Measurements from ENCODE around the gene NDUFS2. TPM values are rescaled to one million over a fixed set of nuclear protein-coding genes. Genes with fewer than 3 reads are reported as not detected.

Gene NDUFS2
- total and polyA plus RNA-seq, 9 of the 15 experiments (the other 6 are each of a cell fraction or from before 2014, with no cell fraction given), result 70.0 to 176 (median 141) TPM

GRCh38 chr1:161164901-161165610 is 37.1 kb upstream of the NDUFS2 start:
- DNase-seq (ENCODE audit: extremely low read depth in 1 of 4, low spot score in 3 of 4), result no peak
- intact Hi-C loops (cut with micrococcal nuclease), result loop anchor here (5.0 kb wide), 1 partner anchor 33 kb away; the partner anchor contains the start of gene DEDD
- peaks cover 68% of the 10 kb centered on the region for H3K36me3 ChIP-seq (ENCODE audit: control insufficient read depth, insufficient read depth, low read length)
- TF ChIP-seq, protein P1, sequence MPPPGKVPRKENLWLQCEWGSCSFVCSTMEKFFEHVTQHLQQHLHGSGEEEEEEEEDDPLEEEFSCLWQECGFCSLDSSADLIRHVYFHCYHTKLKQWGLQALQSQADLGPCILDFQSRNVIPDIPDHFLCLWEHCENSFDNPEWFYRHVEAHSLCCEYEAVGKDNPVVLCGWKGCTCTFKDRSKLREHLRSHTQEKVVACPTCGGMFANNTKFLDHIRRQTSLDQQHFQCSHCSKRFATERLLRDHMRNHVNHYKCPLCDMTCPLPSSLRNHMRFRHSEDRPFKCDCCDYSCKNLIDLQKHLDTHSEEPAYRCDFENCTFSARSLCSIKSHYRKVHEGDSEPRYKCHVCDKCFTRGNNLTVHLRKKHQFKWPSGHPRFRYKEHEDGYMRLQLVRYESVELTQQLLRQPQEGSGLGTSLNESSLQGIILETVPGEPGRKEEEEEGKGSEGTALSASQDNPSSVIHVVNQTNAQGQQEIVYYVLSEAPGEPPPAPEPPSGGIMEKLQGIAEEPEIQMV (tag; conservative IDR thresholded peaks at IDR 0.05; ENCODE audit: low read depth), result no peak
- TF ChIP-seq BRD9 (IDR thresholded peaks at IDR 0.05; ENCODE audit: low read depth, partially characterized antibody), result no peak
- TF ChIP-seq RBM34 (IDR thresholded peaks at IDR 0.05; ENCODE audit: borderline replicate concordance, insufficient read depth, low read length), result no peak
- no peak for TF ChIP-seq FOXP1 (CRISPR knock-in tag; IDR thresholded peaks at IDR 0.05)
- TF ChIP-seq U2AF1 (optimal IDR thresholded peaks at IDR 0.05; ENCODE audit: low read depth, low read length), result no peak
- TF ChIP-seq, protein P2, sequence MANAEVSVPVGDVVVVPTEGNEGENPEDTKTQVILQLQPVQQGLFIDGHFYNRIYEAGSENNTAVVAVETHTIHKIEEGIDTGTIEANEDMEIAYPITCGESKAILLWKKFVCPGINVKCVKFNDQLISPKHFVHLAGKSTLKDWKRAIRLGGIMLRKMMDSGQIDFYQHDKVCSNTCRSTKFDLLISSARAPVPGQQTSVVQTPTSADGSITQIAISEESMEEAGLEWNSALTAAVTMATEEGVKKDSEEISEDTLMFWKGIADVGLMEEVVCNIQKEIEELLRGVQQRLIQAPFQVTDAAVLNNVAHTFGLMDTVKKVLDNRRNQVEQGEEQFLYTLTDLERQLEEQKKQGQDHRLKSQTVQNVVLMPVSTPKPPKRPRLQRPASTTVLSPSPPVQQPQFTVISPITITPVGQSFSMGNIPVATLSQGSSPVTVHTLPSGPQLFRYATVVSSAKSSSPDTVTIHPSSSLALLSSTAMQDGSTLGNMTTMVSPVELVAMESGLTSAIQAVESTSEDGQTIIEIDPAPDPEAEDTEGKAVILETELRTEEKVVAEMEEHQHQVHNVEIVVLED (CRISPR knock-in tag; IDR thresholded peaks at IDR 0.05), result no peak
- TF ChIP-seq SP2 (IDR thresholded peaks at IDR 0.05; ENCODE audit: extremely low read depth, low read depth, low read length, poor library complexity, severe bottlenecking), result no peak
- no peak for TF ChIP-seq MCM5 (IDR thresholded peaks at IDR 0.05; ENCODE audit: low read depth)
- no peak for TF ChIP-seq IFI16 (CRISPR knock-in tag; IDR thresholded peaks at IDR 0.05)
- TF ChIP-seq KLF10 (CRISPR knock-in tag; IDR thresholded peaks at IDR 0.05), result no peak
- TF ChIP-seq EP400 (IDR thresholded peaks at IDR 0.05), result no peak
- no peak for TF ChIP-seq ZNF589 (CRISPR knock-in tag; IDR thresholded peaks at IDR 0.05; ENCODE audit: low read depth)
- no peak for TF ChIP-seq PYGO2 (tag; IDR thresholded peaks at IDR 0.05)
- TF ChIP-seq POLR2H (tag; IDR thresholded peaks at IDR 0.05; ENCODE audit: low read depth), result no peak

More at GRCh38 chr1:161164901-161165610, 37.1 kb upstream of the NDUFS2 start:
- Histone ChIP-seq H3K4me2 (ENCODE audit: insufficient read depth, low read length) (peak overlapping the region; percentile 95), H3K4me1 (replicated peaks in 1 of 2; ENCODE audit: control insufficient read depth in 2 of 2, insufficient read depth in 2 of 2, low read length in 2 of 2) (peaks cover 63 to 78% of the 10 kb centered on the region in 2 experiments), H3K9me3 (replicated peaks; ENCODE audit: control insufficient read depth, insufficient read depth, low read depth, low read length) (no peaks in the 10 kb centered on the region), H3K9me1 (ENCODE audit: control insufficient read depth, insufficient read depth, low read length) (no peaks in the 10 kb centered on the region), H3K27ac (ENCODE audit: extremely low read depth, low read depth, low read length) (peak overlapping the region; percentile 83), H2AFZ (ENCODE audit: low read depth, low read length) (no peak overlapping the region), H4K20me1 (replicated peaks; ENCODE audit: control insufficient read depth, insufficient read depth, low read length) (no peaks in the 10 kb centered on the region), H3K4me3 (peak overlapping the region; percentile 55), H3K27me3 (ENCODE audit: control insufficient read depth in 2 of 2, insufficient read depth in 2 of 2, low read length in 2 of 2) (no peaks in the 10 kb centered on the region), H3K79me2 (ENCODE audit: control insufficient read depth, insufficient read depth, low read length) (peaks cover 66% of the 10 kb centered on the region), H3K9ac (ENCODE audit: insufficient read depth in 1 of 2, low read depth in 2 of 2, low read length in 2 of 2) (peak overlapping the region; percentile 86 to 97; a peak in 3 of 4 replicates)
- ChIA-PET CTCF (ENCODE audit: low intra/inter-chr PET ratio) (interaction anchor here (1.0 to 1.3 kb wide), 2 partner anchors 176 to 209 kb away, joined by 4 to 6 read pairs; no protein-coding TSS in a partner anchor), POLR2A (interaction anchor here (0.5 to 4.7 kb wide), 11 partner anchors 7 to 232 kb away, joined by 3 to 33 read pairs (median 4); partner anchors contain the start of genes B4GALT3, DEDD, NDUFS2 and UFC1)
- in situ Hi-C loops (cut with MboI), result no loop called here
- BruUV-seq (replicated peaks), result no TSS peak
- ATAC-seq, result no peak
- FAIRE-seq, result no peak
- 67% methylated on average over 13 of the region's 14 CpGs for WGBS (ENCODE audit: insufficient coverage, low coverage, missing lambda C conversion rate)
